ENCODE results near the gene MFSD6. TPM values are rescaled to one million over a fixed set of nuclear protein-coding genes. Genes with fewer than 3 reads are reported as not detected.

Gene MFSD6
- total and polyA plus RNA-seq, 2 of the 8 experiments (the other 6 are each of a cell fraction or from before 2014, with no cell fraction given) = 1.8 to 5.1 TPM

DNA sequence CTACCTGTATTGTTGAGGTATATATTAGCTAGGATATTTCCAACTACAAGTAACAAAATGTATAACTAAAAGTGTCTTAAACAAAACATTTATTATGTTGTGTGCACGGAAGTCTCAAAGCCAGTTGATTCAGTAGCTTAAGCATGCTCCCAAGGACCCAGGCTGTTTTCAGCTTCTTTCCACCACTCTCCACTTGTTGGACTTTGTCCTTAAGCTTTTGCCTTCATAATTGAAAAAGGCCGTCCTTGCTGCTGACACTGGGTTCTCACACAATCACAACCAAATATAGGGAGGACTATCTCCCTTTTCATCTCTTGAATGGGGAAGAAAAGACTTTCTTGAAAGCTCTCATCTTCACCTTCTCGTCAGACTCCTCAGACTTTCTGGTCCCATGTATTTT lies 138.6 kb downstream of the MFSD6 start:
- Histone ChIP-seq H4K8ac (ENCODE audit: extremely low read depth, insufficient read depth, low read length) (no peak overlapping the region), H3K23me2 (ENCODE audit: low read depth, low read length) (no peaks in the 10 kb centered on the region), H3K4me2 (ENCODE audit: insufficient read depth in 1 of 2, low read depth in 2 of 2, low read length in 2 of 2) (no peak overlapping the region), H3K23ac (ENCODE audit: insufficient read length) (no peak overlapping the region), H2AK5ac (ENCODE audit: low read depth, low read length) (no peak overlapping the region), H3K56ac (replicated peaks; ENCODE audit: insufficient read length, low read depth, low read length) (no peak overlapping the region), H3K79me2 (ENCODE audit: control insufficient read depth in 1 of 2, insufficient read depth in 2 of 2, low read length in 2 of 2) (no peaks in the 10 kb centered on the region), H2BK20ac (ENCODE audit: low read length) (no peak overlapping the region), H3K4ac (replicated peaks; ENCODE audit: insufficient read length, low read depth, low read length) (no peak overlapping the region), H2BK5ac (ENCODE audit: low read depth, low read length) (no peak overlapping the region), H2AFZ (ENCODE audit: low read length) (no peak overlapping the region), H2BK12ac (ENCODE audit: low read depth, low read length) (no peak overlapping the region), H3K9me3 (ENCODE audit: insufficient read depth in 2 of 2, low read depth in 1 of 2, low read length in 1 of 2) (no peaks in the 10 kb centered on the region), H2BK120ac (replicated peaks; ENCODE audit: low read depth, low read length) (no peak overlapping the region), H3K36me3 (ENCODE audit: control insufficient read depth in 2 of 4, insufficient read depth in 4 of 4, low read length in 3 of 4) (no peaks in the 10 kb centered on the region), H2BK15ac (ENCODE audit: low read length) (no peak overlapping the region), H3K18ac (ENCODE audit: extremely low read depth, low read length) (no peak overlapping the region), H3K27ac (ENCODE audit: low read depth, low read length) (no peak overlapping the region), H3K14ac (ENCODE audit: insufficient read length) (no peak overlapping the region), H3K9ac (replicated peaks in 1 of 4; ENCODE audit: extremely low read depth in 1 of 4, low read depth in 3 of 4, low read length in 3 of 4) (no peak overlapping the region), H4K20me1 (replicated peaks in 1 of 2; ENCODE audit: control insufficient read depth in 1 of 2, insufficient read depth in 2 of 2, low read length in 2 of 2) (no peaks in the 10 kb centered on the region), H3K4me1 (replicated peaks in 1 of 4; ENCODE audit: control insufficient read depth in 3 of 4, insufficient read depth in 4 of 4, low read length in 3 of 4) (no peaks in the 10 kb centered on the region), H3K79me1 (ENCODE audit: low read depth, low read length) (no peaks in the 10 kb centered on the region), H4K5ac (ENCODE audit: insufficient read length, low read depth, low read length) (no peak overlapping the region), H3K4me3 (ENCODE audit: extremely low read depth in 1 of 4, insufficient read depth in 2 of 4, low read depth in 3 of 4, low read length in 4 of 4) (no peak overlapping the region), H4K91ac (replicated peaks; ENCODE audit: insufficient read length, low read length) (no peak overlapping the region), H3K27me3 (replicated peaks in 1 of 4; ENCODE audit: control insufficient read depth in 3 of 4, extremely low read depth in 1 of 4, insufficient read depth in 3 of 4, low read length in 3 of 4) (no peaks in the 10 kb centered on the region)
- DNase-seq (ENCODE audit: low read depth in 1 of 2, low spot score in 2 of 2) = no peak
- WGBS, 2 experiments (ENCODE audit: extremely low coverage in 1 of 2, insufficient coverage in 1 of 2, insufficient read length in 1 of 2, insufficient replicate concordance in 2 of 2, low coverage in 1 of 2, low lambda C conversion rate in 2 of 2, missing lambda C conversion rate in 1 of 2) = 92% methylated on average over 3 of the region's 3 CpGs; no CpG with 5 or more reads in 1 of the 2 experiments
- FAIRE-seq = no peak
- POLR2A ChIA-PET (ENCODE audit: partially characterized antibody) = interaction anchor here (1.7 kb wide), 1 partner anchor 12 kb away, joined by 5 read pairs; the partner anchor contains the start of gene NEMP2
- TF ChIP-seq, protein P1, sequence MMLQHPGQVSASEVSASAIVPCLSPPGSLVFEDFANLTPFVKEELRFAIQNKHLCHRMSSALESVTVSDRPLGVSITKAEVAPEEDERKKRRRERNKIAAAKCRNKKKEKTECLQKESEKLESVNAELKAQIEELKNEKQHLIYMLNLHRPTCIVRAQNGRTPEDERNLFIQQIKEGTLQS (IDR thresholded peaks at IDR 0.05; ENCODE audit: insufficient read depth, low read depth, low read length) = no peak
- TF ChIP-seq ASH2L (IDR thresholded peaks at IDR 0.05; ENCODE audit: low read length) (no peak), CHD1 (IDR thresholded peaks at IDR 0.05; ENCODE audit: low read depth, low read length) (no peak), GABPA (IDR thresholded peaks at IDR 0.05; ENCODE audit: borderline replicate concordance, insufficient read depth, low read length) (no peak), EZH2 (IDR thresholded peaks at IDR 0.05; ENCODE audit: low read depth, low read length, severe bottlenecking) (no peak), CREB1 (IDR thresholded peaks at IDR 0.05) (no peak), SIX5 (IDR thresholded peaks at IDR 0.05; ENCODE audit: low read depth, low read length) (no peak), HDAC6 (IDR thresholded peaks at IDR 0.05; ENCODE audit: low read depth, low read length) (no peak), TEAD4 (IDR thresholded peaks at IDR 0.05; ENCODE audit: low read depth, low read length) (no peak), SP1 (IDR thresholded peaks at IDR 0.05; ENCODE audit: low read depth, low read length) (no peak), MAFK (IDR thresholded peaks at IDR 0.05; ENCODE audit: low read depth, low read length) (no peak)
- CTCF ChIA-PET (ENCODE audit: partially characterized antibody) = interaction anchor here (1.0 to 1.2 kb wide), 2 partner anchors 18 to 20 kb away, joined by 3 to 4 read pairs; no protein-coding TSS in a partner anchor
